ENCODE results near the gene PAK5.

- TF ChIP-seq REST (IDR thresholded peaks at IDR 0.05; ENCODE audit: unreplicated experiment) (no peak), NANOG (IDR thresholded peaks at IDR 0.05; ENCODE audit: borderline replicate concordance) (no peak), CTCF (conservative IDR thresholded peaks at IDR 0.05; ENCODE audit: low read depth in 2 of 2) (no peak), POLR2AphosphoS5 (IDR thresholded peaks at IDR 0.05; ENCODE audit: low read depth) (no peak), EZH2 (IDR thresholded peaks at IDR 0.05; ENCODE audit: low read depth, unreplicated experiment) (no peak)
Observed at GRCh38 chr20:9492067-9492466, 346.8 kb downstream of the PAK5 start.
